ENCODE data around the gene VAV3. TPM values are rescaled to one million over a fixed set of nuclear protein-coding genes. Genes with fewer than 3 reads are reported as not detected.

VAV3 gene
- total RNA-seq, 1 donor, result 41.1 TPM

DNA sequence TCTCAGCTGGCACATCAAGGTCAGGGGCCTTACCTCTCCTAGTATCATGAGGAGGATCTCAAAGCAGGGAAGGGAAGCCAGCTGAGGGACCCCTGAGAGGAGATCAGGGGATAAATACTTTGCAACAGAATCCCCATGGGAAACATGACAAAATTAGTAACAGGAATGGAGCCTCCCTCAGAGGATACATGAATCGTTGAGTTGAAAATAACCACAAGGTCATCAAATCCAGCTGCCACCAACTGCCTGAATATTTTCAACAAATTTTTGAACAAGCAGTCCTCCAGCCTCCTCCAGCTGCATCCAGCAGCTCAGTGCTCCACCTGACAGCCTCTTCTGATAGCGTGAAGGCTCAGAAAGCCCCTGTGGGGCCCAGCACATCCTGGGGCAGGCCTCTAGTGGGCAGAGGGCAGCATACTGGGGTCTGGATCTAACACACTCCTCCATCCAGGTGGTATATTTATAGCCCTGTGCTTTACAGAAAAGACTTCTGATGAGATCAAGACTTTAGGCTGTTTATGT, 419.9 kb downstream of the VAV3 start:
- no peaks in the 10 kb centered on the region for H3K4me1 ChIP-seq (ENCODE audit: insufficient read depth, low read length)
- no peak overlapping the region for H3K4me3 ChIP-seq (ENCODE audit: low read length)
- H3K9me3 ChIP-seq (ENCODE audit: low read depth, low read length), result no peaks in the 10 kb centered on the region
- H3K27me3 ChIP-seq (ENCODE audit: insufficient read depth, low read length), result no peaks in the 10 kb centered on the region

GRCh38 chr1:107544285-107544684, 420.7 kb downstream of the VAV3 start:
- H3K9me3 ChIP-seq (ENCODE audit: low read depth, low read length), result no peaks in the 10 kb centered on the region
- no peak overlapping the region for H3K4me3 ChIP-seq (ENCODE audit: low read length)
- no peaks in the 10 kb centered on the region for H3K4me1 ChIP-seq (ENCODE audit: insufficient read depth, low read length)
- H3K27me3 ChIP-seq (ENCODE audit: insufficient read depth, low read length), result no peaks in the 10 kb centered on the region

DNA sequence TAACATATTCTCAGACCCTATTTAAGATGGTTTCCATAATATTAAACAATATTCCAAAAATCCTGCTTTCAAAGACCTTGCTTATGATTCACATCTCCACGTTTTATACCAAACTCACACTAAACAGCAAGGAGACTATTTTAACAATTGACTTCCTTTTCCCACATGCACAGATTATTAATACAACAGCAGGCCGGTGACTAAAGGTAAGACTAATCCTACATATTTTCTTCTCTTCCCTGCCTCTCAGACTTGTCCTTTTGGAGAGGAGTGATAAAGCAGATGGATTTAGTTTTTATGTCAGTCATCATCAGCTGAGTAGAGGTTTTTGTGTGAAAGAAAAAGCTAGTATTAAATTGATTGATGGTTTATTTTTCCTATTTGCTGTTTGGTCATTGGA, 423.6 kb downstream of the VAV3 start:
- Histone ChIP-seq H3K4me1 (ENCODE audit: insufficient read depth, low read length) (no peaks in the 10 kb centered on the region), H3K27me3 (ENCODE audit: insufficient read depth, low read length) (no peaks in the 10 kb centered on the region), H3K4me3 (ENCODE audit: low read length) (no peak overlapping the region), H3K9me3 (ENCODE audit: low read depth, low read length) (no peaks in the 10 kb centered on the region)

DNA sequence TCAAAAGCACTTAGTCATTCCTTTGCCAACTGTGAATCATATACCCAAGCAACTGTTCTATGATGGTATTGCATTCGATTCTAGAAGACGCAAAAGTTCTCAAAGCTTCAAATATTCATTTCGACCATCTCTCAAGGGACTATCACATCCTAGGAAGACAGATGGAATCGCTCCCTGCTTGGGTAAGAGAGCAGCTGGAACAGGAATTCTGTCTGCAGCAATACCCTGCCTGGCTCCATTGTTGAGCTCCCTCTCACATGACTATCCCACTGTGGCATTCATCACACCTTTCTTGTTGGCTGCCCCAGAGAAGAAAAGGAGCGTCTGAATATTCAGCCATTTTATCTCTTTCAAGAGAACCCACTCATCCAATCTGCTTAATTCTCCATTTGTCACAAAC, 426.5 kb downstream of the VAV3 start:
- Histone ChIP-seq H3K9me3 (ENCODE audit: low read depth, low read length) (no peaks in the 10 kb centered on the region), H3K4me1 (ENCODE audit: insufficient read depth, low read length) (peaks cover 6% of the 10 kb centered on the region), H3K4me3 (ENCODE audit: low read length) (no peak overlapping the region), H3K27me3 (ENCODE audit: insufficient read depth, low read length) (no peaks in the 10 kb centered on the region)

- H3K27me3 ChIP-seq (ENCODE audit: insufficient read depth, low read length), result no peaks in the 10 kb centered on the region
- H3K4me1 ChIP-seq (ENCODE audit: insufficient read depth, low read length), result peaks cover 10% of the 10 kb centered on the region
- no peak overlapping the region for H3K4me3 ChIP-seq (ENCODE audit: low read length)
- H3K9me3 ChIP-seq (ENCODE audit: low read depth, low read length), result no peaks in the 10 kb centered on the region
Measured at GRCh38 chr1:107536266-107536665, 428.7 kb downstream of the VAV3 start.

DNA sequence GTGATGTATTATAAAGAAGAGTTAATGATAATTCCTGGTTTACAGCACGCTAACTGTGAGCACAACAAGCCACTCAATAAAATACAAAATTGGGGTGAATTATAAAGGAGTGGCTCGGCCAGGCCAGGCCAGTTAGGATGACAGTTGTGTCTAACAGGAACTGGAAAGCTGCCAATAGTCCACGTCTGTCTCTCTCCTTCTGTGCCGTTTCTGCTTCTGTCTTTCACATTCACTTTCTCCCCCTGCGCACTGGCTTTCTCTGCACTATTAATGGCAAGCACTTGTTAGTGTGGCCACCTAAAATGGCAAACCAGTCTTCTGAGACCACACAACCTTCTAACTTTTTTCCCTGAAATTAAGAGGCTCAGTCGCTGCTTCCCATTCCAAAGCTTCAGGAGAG, 429.9 kb downstream of the VAV3 start:
- Histone ChIP-seq H3K9me3 (ENCODE audit: low read depth, low read length) (no peaks in the 10 kb centered on the region), H3K27me3 (ENCODE audit: insufficient read depth, low read length) (no peaks in the 10 kb centered on the region), H3K4me1 (ENCODE audit: insufficient read depth, low read length) (peaks cover 10% of the 10 kb centered on the region), H3K4me3 (ENCODE audit: low read length) (no peak overlapping the region)

DNA sequence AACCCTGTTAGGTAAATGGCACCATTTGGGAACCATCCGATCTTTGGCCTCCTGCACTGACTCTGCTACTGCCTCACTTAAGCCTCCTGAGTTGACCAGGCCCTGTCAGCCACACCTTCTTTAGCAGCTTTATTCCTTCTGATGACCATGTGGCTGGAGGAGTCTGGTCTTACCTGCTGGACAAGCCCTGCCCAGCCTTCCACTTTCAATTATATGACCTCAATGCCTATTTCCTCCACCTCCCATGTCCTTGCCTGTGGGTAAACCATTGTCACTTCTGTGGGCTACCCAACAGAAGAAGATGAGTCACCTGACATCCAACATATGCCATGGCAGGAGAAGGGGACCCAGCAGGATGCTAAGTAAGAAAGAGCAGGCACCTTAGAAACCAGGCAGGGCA, 430.3 kb downstream of the VAV3 start:
- Histone ChIP-seq H3K4me3 (ENCODE audit: low read length) (no peak overlapping the region), H3K9me3 (ENCODE audit: low read depth, low read length) (no peaks in the 10 kb centered on the region), H3K4me1 (ENCODE audit: insufficient read depth, low read length) (peaks cover 10% of the 10 kb centered on the region), H3K27me3 (ENCODE audit: insufficient read depth, low read length) (no peaks in the 10 kb centered on the region)

DNA sequence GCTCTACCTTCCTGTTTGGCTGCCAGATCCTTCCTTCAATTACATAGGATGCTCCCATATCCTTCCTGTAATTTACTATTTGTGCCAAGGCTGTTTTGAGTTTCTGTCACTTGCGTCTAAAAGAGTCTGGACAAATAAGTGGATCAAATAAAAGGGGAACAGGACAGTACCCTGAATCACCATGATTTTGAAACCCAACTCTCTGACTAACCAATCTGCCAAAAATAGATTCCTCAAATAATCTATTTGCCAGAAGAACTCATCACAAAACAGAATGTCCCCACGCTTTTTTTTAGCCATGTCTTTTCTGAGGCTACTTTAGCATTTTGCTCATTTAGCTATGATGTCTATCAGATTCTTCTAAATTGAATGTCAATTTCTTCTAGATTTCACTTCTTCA, 431.5 kb downstream of the VAV3 start:
- Histone ChIP-seq H3K9me3 (ENCODE audit: low read depth, low read length) (no peaks in the 10 kb centered on the region), H3K4me3 (ENCODE audit: low read length) (no peak overlapping the region), H3K4me1 (ENCODE audit: insufficient read depth, low read length) (peaks cover 10% of the 10 kb centered on the region), H3K27me3 (ENCODE audit: insufficient read depth, low read length) (no peaks in the 10 kb centered on the region)

GRCh38 chr1:107532318-107532717, 432.7 kb downstream of the VAV3 start:
- Histone ChIP-seq H3K9me3 (ENCODE audit: low read depth, low read length) (no peaks in the 10 kb centered on the region), H3K4me1 (ENCODE audit: insufficient read depth, low read length) (peaks cover 10% of the 10 kb centered on the region), H3K4me3 (ENCODE audit: low read length) (no peak overlapping the region)

GRCh38 chr1:107531065-107531908, 433.7 kb downstream of the VAV3 start:
- no peaks in the 10 kb centered on the region for H3K9me3 ChIP-seq (ENCODE audit: low read depth, low read length)
- no peaks in the 10 kb centered on the region for H3K27me3 ChIP-seq (ENCODE audit: insufficient read depth, low read length)
- H3K4me3 ChIP-seq (ENCODE audit: low read length), result no peak overlapping the region
- H3K4me1 ChIP-seq (ENCODE audit: insufficient read depth, low read length), result peaks cover 10% of the 10 kb centered on the region

More at GRCh38 chr1:107532318-107532717, 432.7 kb downstream of the VAV3 start:
- H3K27me3 ChIP-seq (ENCODE audit: insufficient read depth, low read length), result no peaks in the 10 kb centered on the region

- Histone ChIP-seq H3K27me3 (ENCODE audit: insufficient read depth, low read length) (no peaks in the 10 kb centered on the region), H3K4me1 (ENCODE audit: insufficient read depth, low read length) (peaks cover 10% of the 10 kb centered on the region)
Measured at GRCh38 chr1:107530543-107530942, 434.4 kb downstream of the VAV3 start.

GRCh38 chr1:107529511-107530149, 435.4 kb downstream of the VAV3 start:
- Histone ChIP-seq H3K27me3 (ENCODE audit: insufficient read depth, low read length) (no peaks in the 10 kb centered on the region), H3K4me1 (ENCODE audit: insufficient read depth, low read length) (peaks cover 10% of the 10 kb centered on the region), H3K4me3 (ENCODE audit: low read length) (no peak overlapping the region)

More at GRCh38 chr1:107530543-107530942, 434.4 kb downstream of the VAV3 start:
- Histone ChIP-seq H3K4me3 (ENCODE audit: low read length) (no peak overlapping the region), H3K9me3 (ENCODE audit: low read depth, low read length) (no peaks in the 10 kb centered on the region)

GRCh38 chr1:107526524-107527198, 438.3 kb downstream of the VAV3 start:
- Histone ChIP-seq H3K27me3 (ENCODE audit: insufficient read depth, low read length) (no peaks in the 10 kb centered on the region), H3K4me3 (ENCODE audit: low read length) (no peak overlapping the region), H3K4me1 (ENCODE audit: insufficient read depth, low read length) (no peaks in the 10 kb centered on the region), H3K9me3 (ENCODE audit: low read depth, low read length) (no peaks in the 10 kb centered on the region)

More at GRCh38 chr1:107529511-107530149, 435.4 kb downstream of the VAV3 start:
- H3K9me3 ChIP-seq (ENCODE audit: low read depth, low read length), result no peaks in the 10 kb centered on the region

DNA sequence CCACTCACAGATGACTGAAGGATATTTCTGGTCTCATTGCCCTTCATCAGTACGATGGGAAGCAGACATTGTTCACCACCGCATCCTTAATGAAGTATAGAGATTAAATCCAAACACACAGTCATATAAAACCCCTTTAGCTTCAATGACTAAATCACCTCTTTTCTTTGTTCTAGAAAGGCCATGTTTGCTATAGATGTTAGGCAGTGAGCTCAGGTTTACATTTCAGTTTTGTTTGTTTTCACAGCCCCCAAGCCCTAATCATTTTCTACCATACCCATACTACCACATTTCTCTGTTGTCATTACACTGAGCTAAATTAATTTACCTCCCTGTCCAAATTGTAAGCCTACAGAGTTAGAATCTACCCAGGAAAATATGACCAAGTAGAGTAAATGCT, 439.0 kb downstream of the VAV3 start:
- H3K4me1 ChIP-seq (ENCODE audit: insufficient read depth, low read length), result no peaks in the 10 kb centered on the region
- H3K4me3 ChIP-seq (ENCODE audit: low read length), result no peak overlapping the region
- no peaks in the 10 kb centered on the region for H3K27me3 ChIP-seq (ENCODE audit: insufficient read depth, low read length)
- H3K9me3 ChIP-seq (ENCODE audit: low read depth, low read length), result no peaks in the 10 kb centered on the region

DNA sequence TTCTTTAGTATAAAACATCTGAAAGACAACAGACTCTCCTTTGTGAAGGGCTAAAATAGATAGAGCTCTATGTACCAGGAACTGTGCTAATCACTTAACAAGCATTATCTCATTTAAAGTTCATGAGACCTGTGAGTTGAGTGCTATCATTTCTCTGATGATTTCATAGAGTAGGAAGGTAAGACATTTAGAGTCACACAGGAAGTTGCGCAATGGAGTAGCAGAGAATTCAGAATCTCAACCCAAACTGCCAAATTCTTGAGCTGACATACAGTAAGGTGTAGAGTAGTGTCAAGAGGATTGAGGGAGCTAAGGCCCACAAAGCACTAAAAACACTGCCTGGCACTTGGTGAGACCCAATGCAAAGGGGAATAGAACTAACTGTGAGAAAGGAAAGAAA, 439.8 kb downstream of the VAV3 start:
- H3K4me1 ChIP-seq (ENCODE audit: insufficient read depth, low read length), result no peaks in the 10 kb centered on the region
- no peaks in the 10 kb centered on the region for H3K27me3 ChIP-seq (ENCODE audit: insufficient read depth, low read length)
- H3K9me3 ChIP-seq (ENCODE audit: low read depth, low read length), result no peaks in the 10 kb centered on the region
- H3K4me3 ChIP-seq (ENCODE audit: low read length), result no peak overlapping the region

Measured in mononuclear cell (primary cell).